GM18502 (cell line): ENCODE measurements around the gene OSTM1.

Source experiments
- ATAC-seq: cut with Tn5 transposase; IDR thresholded peaks from one replicate; pipeline ENCODE4 v1.9.1; 2021; ENCODE audit warnings: mild to moderate bottlenecking; ENCODE audit not compliant: unreplicated experiment, poor library complexity

The OSTM1 gene, protein sequence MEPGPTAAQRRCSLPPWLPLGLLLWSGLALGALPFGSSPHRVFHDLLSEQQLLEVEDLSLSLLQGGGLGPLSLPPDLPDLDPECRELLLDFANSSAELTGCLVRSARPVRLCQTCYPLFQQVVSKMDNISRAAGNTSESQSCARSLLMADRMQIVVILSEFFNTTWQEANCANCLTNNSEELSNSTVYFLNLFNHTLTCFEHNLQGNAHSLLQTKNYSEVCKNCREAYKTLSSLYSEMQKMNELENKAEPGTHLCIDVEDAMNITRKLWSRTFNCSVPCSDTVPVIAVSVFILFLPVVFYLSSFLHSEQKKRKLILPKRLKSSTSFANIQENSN

DNA sequence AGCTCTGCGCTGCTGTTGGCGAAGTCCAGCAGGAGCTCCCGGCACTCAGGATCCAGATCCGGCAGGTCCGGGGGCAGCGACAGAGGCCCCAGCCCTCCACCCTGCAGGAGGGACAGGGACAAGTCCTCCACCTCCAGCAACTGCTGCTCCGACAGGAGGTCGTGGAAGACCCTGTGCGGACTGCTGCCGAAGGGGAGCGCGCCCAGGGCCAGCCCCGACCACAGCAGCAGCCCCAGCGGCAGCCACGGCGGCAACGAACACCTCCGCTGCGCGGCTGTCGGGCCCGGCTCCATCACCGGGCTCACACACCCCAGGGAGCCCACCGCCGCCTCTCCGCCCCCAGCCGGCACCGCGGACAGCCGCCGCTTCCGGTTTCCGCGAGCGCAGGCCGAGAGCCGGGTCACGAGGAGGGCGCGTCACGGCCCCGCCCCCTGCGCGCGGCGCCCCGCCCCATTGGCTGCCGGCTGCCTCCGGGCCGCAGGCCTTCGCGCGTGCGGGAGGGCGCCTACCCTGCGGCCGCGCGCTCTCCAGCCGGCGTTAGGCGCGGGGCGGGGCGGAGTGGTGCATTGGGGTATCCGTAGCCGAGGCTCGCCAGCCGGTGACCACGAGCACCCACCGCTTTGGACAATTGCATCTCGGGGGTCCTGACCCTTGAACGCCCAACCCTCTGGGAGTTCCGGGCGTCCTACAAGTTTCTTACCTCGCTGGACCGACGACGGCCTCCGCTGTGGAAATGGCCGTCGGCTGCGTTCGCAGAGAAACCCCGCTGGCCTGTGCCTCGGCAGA lies at the start of gene OSTM1:
Gene OSTM1, minus strand, starts transcription at position 383 of the 786 bp plus-strand sequence. Its CDS starts 90 bp downstream, at position 293.
- peak; percentile 96 for ATAC-seq

DNA sequence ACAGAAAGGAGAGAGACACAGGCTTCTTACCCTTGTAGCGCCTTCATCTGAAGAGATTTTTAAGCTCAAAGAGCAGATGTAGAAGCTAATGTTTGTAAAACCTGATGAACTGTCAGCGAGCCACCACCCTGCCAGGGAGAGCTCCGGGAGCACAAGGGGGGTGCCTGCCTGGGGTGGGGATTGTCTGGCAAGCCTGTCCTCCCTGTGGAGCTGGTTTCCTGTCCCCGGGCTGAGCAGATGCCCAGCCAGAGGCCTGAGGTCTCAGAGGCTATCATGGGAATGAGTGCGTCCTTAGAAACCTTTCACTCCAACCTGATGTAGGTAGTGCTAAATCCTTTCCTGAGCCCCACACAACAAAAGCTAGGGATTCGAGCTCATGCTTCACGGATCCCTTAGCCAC lies 49.4 kb upstream of the OSTM1 start:
- ATAC-seq = no peak

DNA sequence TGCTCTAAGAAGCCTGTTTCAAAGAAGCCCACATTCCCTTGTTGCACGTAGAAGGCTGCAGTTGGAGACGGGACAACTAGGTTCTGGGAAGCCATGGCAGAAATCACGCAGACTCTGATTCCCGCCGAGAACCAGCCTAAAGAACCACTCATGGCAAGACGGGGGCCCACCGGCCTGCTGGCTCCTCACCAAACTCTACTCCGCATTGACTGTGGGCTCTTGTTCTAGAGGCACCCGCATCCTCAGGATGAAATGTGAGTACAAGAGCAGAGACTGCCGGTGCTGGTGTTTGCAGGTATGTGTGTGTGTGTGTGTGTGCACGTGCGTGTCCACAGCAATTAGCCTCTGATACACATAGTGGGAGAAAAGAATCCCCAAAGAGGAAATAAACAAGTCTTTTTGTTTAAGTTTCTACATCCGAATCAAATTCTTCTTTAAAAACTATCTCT lies 49.0 kb upstream of the OSTM1 start:
- ATAC-seq = no peak

DNA sequence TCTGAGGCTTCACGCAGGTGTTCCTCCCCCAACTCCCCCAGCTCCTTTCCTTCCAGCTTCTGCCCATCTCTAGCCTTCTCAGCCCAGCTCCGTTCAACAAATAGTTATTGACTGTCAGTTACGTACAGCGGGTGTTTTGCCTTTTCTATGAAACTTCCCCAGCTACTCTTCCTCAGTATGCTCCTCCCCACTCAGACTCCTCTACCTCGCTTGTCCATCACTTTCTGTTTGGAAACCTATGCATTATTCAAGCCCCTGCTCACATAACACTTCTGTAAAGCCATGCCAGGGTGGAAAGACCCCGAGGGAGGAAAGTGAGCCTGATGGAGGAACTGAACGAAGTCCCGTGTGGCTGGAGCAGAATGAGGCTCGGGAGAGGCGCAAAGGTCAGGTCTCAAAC lies 47.1 kb upstream of the OSTM1 start:
- ATAC-seq = no peak

DNA sequence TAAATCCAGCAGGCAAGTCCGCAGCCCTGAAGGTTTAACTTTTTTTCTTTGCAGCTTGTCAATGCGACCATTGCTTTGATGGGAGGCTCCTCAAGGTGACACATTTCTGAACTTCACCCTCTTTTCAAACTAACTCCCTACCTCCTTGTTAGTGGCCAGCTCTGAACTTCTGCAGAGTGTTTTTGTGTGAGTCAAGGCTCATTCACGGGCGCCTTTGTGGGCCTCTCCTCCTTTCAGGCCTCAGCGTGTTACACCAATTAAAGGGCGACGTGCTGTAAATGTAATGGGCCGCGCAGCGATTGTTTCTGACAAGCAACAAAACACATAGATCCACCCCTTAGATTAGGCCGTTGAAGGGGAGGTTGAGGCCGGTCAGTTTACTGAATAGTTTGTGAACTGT lies 45.8 kb upstream of the OSTM1 start:
- no peak for ATAC-seq

DNA sequence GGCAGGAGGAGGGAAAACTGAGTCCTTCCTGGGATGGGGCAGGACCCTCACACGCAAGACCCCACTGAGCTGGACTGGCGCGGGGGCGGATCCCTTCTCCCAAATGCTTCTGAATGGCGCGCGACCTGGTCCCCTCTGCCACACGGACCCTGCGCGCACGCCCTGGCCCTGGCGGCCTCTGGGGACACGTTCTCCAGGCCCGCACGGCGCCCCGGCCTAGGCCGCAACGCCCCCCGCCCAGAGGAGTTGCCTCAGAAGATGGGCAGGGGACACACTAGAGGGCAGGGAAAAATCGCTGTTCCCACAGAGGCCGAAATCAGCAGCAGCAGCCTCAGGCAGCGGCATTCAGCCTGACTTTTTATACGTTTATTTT lies 45.2 kb upstream of the OSTM1 start:
- ATAC-seq = no peak

DNA sequence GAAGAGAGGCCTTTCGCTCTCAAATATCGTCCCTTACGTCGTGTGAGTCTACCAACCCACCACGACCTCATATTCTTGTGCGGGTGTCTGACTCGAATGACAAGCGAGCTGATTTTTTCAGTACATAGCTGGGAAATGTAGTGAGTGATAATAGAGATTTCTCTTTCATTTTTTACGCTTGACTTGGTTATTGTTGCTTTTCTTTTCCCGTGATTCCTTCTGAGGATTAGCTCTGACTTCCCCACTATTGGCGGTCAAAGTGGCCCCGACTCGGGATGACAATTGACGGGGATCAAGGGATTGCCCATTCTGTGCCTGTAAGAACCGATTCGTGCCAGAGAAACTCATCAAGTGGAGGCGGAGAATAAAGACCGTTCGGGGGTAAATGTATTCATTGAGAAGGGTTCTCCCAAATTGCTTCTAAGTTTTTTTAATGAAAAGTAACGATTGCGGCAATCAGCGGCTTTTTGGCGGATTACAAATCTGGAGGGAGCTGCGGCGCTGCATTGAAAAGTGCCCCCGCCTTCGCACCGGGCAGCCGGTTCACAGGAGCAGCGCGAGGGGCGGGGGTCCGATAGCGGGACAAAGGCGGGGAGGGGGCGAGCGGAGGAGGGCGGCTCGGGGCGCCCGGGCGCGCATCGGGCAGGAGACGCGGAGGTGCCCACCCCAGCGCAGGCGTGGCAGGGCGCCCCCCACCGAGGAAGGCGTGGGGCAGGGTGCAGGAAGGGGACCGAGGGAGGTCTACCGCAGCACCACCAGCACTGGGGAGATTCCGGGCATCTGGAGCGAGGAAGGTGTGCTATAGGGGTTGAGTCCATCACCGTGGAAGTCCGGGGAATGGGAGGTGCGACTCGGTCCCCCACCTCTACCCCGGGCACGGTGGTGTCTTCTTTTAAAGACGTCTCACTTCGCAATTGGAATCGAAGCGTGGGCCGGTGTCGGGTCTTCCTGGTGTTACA lies 44.5 kb upstream of the OSTM1 start:
- no peak for ATAC-seq

DNA sequence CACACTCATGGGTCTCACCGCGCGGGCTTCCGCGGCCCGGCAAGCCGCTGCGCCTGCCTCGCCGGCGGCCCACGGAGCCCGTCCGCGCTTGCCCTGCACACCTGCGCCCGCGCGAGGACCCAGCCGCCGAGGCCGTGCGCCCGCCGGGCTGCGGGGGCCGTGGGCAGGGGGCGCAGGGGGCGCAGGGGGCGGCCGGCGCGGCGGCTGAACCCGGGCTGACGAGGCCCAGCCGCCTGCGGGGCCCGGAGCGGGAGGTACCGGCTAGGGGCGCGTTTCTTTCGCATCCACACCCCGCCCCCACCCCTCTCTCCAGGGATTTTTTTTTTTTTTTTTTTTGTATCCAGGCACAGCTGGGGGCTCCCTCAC lies 43.8 kb upstream of the OSTM1 start:
- ATAC-seq = no peak

DNA sequence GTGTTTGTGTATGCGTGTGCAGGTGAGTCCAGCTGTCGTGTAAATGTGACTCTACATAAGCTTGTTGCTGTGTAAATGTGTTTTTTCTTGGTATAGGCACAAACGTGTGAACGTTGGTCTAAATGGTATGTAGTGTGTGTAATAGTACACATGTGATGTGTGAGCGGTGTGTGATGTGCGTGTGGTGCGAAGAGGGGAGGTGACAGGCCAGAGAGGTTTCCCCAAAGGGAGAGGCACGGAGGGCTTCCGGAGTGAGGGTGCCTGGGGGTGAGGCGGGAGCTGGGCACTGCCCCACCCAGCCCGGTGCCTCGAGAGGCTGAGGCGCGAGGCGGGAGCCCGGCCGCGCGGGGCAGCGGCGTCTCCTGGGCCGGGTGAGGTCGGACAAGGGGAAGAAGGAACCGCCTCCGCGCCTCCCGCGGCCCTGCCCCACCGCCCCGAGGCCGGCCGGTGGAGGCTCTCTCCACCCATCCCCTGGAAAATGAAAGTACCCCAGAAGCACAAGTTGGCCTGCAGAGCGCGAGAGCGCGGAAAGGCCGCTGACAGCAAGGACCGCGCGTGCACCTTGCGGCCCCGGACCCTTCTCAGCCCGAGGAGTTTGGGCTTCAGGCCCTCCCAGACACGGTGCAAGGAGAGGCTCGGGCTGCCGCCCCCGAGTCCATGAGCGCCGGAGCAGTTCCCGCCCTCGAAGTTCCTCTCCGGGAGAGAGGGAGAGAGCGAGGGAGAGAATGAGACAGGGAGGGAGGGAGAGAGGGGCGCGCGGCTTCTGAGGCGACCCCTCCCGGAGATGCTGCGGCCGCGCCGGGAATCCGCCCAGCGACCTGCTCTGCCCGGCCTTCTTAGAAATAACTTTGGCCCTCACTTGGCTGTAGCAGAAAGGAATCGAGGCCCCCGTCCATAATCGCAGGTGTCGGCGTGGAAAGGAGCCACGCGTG lies 43.2 kb upstream of the OSTM1 start:
- no peak for ATAC-seq

DNA sequence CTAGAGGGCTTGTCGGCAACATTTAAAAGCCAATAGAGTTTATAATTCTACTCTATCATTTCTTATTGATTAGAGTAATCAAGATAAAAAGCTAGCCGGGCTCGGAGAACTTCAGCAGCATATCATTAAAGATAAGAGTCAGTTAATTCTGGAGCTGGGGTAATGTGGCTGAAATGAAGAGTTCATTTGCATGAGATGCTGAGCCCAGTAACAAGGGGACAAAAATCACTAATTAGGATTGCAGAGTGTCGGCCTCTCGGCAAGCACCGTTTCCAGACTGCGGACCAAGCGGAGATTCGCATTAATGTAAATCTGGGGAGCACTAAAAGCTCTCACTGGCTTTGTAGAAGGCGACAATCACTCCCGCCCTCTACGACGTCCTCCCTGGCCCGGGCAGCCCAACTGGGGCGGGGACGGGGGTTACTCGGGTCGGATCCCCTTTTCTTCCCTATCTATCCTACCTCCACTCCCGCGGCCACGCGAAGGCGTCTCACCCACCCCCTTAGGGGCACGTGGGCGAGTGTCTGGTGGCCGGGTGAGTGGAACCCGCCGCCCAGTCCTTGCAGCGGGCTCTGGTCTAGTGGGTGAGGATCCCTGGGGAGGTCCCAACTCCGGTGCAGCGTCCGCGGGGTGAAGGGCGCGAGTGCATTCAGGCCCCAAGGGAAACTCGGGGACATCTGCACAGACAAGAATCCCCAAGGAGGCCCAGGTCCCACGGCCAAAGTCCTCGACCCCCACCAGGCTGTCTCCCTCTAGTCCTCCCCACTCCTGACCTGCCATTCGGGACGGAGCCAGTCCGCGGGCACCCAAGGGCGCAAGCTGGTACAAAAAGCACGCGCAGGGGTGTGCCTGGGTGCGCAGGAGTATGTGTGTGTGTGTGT lies 42.2 kb upstream of the OSTM1 start:
- ATAC-seq = no peak

DNA sequence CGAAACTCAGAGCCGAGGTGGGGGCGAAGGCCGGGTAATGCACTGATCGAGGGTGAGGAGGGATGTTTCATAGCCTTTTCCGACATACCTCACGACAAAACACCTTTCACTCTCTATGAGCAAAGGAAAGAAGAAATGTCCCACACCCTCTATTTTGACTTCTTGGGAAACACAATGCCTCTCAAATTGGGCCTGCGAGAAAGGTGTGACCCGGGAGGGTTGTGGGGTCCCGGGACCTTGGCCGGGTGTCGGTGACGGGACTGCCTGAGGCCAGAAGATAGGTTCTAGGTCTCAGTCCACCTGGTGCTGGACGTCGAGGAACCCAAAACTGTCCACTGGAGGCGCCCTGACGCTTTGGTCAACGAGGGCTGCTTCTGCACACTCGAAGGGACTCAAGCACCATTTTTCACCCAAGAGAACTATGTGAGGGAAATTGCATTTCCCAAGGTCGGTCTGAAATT lies 41.1 kb upstream of the OSTM1 start:
- ATAC-seq = no peak

DNA sequence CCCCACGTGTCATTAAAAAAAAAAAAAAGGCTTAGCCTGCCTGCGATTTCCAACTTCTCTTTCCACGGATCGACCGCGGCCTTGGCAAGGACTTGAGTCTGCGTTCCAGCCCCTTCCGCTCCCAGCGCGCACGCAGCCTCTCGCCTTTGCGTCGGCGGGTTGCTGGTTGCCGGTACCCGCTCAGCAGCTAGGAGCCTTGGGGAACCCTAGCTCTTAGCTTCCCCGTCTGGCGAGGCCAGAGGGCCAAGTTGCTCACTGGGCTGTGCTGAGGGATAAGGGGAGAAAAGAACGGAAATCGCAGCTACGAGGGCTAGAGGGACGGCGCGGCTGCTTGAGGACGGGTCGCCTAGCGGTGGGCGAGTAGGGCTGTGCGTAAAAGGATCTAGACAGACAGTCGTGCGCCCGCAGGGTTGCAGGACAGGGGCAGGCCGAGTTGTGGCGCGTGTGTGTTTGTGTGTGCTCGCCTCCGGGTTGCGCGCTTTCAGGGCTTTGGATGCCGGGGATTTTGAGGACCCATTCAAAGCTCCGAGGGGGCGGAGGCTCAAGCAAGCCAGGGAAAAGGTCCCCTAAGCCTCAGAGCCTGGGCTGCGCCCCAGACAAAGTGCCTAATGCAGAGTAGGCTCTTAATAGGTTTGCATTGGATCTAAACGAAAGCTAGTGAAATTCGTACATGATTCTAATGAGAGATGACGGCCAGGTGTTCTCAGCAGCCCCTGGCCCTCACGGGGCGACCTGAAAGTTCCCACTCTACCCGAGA lies 40.5 kb upstream of the OSTM1 start:
- no peak for ATAC-seq

DNA sequence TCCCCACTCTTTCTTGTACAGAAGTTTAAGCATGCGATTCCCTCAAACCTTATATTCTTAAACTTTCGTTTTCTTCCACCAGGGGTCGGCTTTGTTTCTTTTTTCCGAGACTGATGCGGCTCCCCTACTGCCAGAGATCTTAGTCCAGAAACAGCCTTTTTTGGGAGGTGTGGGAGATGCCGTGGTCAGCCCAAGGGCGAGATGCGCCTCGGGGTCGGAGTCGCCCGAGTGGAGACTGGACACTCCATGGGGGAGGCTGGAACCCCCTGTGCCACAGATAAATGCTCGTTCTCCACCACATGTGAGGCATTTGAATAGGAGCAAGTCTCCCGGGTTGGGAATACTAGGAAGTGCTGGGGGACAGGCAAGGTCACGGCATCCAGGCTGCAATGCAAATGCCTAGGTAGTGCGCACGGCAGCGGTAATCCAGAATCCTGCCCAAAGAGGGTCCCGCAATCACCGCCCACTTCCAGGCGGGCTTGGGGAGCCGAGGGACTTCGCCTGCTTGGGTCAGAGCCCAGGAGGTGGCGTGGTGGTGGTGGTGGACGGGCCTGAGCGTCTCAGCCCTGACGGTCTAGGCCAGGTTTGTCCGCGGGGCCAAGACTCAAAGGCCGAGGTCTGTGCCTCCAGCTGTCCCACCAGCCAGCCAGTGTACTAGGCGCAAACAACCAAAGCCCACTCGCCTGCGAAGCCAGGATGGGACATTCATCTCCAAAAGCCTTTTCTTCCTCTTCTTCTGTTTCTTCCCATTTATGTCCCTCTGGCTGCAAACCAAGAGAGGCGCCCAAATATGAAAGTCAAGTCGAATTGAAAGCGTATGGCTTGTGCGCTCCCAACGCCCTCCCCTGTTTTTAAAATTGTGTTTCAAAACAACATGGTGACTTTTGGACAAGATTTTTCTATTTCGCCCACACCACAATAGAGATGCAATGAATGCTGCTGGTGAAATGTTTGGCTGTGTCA lies 39.3 kb upstream of the OSTM1 start:
- ATAC-seq = no peak

DNA sequence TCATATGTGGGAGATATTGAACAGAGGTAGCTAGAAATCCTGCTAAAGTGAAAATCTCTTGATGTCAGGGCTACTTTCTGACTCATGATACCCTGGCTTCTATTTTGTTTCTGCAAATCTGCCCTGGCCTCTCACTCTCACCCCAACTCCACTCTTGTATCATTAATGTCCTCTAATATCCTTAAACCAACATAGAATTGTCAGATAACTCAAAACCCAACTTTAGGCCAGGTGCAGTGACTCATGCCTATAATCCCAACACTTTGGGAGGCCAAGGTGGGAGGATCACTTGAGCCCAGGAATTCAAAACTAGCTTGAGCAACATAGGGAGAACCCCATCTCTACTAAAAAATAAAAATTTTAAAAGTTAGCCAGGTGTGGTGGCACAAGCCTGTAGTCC lies 33.8 kb upstream of the OSTM1 start:
- ATAC-seq = no peak

DNA sequence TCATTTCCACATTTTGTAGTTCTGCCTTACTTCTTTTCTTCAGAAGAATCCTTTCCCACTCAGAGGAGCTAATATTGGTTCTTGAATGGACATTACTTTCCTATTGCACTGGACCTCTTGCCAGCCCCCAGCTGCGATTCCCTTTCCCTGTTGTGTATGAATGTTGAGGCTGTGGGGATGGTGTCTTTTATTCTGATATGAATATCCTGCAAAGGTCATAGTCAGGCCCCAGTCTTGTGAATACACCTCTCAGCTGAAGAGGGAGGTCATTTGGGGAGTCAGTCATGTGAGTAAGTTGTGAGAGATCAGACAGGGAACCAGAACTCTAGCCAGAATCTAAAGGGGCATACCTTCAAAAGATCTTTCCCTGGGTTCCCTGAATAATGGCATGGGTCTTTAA lies 32.6 kb upstream of the OSTM1 start:
- no peak for ATAC-seq

DNA sequence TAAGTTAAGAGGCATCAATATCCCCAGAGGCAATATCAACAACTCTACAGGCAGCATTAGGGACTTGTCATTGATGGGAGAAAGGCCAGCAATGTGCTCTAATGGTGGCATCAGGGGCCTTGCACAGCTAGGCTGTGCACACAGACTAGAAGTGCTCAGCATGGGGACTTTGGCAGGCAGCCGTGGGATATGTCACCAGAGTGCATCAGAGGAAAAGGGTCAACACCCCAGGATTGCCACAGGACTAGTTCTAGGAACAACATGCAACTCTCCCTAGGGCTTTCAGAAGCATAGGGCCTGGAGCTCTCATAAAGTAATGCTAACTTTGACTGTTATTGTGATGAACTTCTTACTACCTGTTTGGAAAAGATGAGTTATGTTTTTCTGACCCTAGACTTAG lies 32.2 kb upstream of the OSTM1 start:
- ATAC-seq = no peak

DNA sequence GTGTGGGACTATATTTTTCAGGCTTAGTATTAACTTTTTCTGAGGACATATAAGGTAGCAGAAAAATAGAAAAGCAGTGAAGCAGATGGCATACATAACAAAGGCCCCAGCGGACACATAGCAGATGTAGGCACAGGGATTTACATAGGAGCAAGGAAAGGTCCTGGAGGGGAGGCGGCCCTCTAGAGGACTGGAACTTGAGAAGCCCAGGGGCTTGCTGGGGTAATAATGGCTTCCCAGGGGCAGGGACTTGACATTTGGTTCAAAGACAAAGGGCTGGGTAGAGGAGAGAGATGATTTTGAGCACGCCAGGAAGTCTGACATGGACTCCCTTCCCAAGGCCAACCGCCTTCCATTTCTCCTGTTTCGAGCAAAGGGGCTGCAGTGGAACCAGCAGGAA lies 31.7 kb upstream of the OSTM1 start:
- no peak for ATAC-seq
